IPS-15b (cell line): ENCODE data around the gene TRIM66.

Source experiments
- H3K27me3 ChIP-seq: one replicate; pipeline ENCODE4 v1.6.1; 2013; ENCODE audit warnings: low read length; ENCODE audit not compliant: control insufficient read depth, insufficient read depth
- H3K36me3 ChIP-seq: one replicate; pipeline ENCODE4 v1.6.1; 2013; ENCODE audit warnings: low read length; ENCODE audit not compliant: control insufficient read depth, insufficient read depth
- H3K4me1 ChIP-seq: one replicate; pipeline ENCODE4 v1.6.1; 2013; ENCODE audit warnings: mild to moderate bottlenecking, low read length; ENCODE audit not compliant: control insufficient read depth, insufficient read depth
- H3K4me3 ChIP-seq: one replicate; pipeline ENCODE4 v1.5.1; 2013; ENCODE audit warnings: low read depth, low read length
- H3K9ac ChIP-seq: one replicate; pipeline ENCODE4 v1.6.1; 2013; ENCODE audit warnings: low read depth, mild to moderate bottlenecking, low read length
- H3K9me3 ChIP-seq: one replicate; pipeline ENCODE4 v1.6.1; 2013; ENCODE audit warnings: mild to moderate bottlenecking, low read length; ENCODE audit not compliant: control insufficient read depth, insufficient read depth

The TRIM66 gene

DNA sequence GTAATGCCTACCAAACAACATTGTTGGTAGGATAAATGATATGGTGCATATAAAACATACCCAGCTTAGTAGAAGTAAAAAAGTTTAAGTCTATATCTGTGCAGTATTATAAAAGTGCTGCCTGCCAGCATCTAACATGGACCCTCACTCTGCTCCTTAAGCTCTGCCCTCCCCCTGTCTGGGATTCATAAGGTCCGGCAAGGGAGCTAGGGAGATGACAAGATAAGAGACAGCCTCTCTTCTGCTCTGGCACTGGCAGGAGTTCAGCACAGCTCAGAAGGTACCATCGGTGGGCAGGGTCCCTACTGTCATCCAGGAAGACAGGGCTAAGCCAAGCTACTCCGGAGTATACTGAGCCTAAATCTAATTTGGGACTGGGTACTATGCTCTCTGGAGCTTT lies 42.8 kb downstream of the TRIM66 start:
- no peaks in the 10 kb centered on the region for H3K27me3 ChIP-seq
- peaks cover 3% of the 10 kb centered on the region for H3K36me3 ChIP-seq
- no peaks in the 10 kb centered on the region for H3K9me3 ChIP-seq
- H3K9ac ChIP-seq = no peak overlapping the region
- H3K4me3 ChIP-seq = no peak overlapping the region
- peaks cover 8% of the 10 kb centered on the region for H3K4me1 ChIP-seq

DNA sequence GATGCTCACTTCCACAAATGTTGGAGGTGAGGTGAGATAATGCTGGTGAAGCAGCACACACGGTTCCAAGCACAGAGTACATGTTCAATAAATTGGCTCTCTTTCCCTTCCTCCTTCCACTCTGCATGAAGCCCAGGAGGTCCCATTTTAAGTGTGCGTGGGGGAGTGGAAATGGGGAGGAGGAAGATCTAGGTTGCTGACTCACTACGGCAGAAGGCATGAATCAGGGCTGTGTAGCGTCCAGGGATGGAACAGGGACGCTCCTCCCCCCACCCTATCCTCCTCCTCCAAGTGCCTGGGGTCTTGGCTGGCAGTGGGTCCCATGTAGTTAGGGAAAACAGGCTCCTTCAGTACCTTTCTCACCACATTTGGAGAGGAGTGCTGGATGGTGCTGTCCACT lies 44.2 kb downstream of the TRIM66 start:
- H3K9me3 ChIP-seq = no peaks in the 10 kb centered on the region
- H3K36me3 ChIP-seq = peaks cover 3% of the 10 kb centered on the region
- no peak overlapping the region for H3K9ac ChIP-seq
- H3K27me3 ChIP-seq = no peaks in the 10 kb centered on the region
- no peak overlapping the region for H3K4me3 ChIP-seq
- peaks cover 8% of the 10 kb centered on the region for H3K4me1 ChIP-seq

DNA sequence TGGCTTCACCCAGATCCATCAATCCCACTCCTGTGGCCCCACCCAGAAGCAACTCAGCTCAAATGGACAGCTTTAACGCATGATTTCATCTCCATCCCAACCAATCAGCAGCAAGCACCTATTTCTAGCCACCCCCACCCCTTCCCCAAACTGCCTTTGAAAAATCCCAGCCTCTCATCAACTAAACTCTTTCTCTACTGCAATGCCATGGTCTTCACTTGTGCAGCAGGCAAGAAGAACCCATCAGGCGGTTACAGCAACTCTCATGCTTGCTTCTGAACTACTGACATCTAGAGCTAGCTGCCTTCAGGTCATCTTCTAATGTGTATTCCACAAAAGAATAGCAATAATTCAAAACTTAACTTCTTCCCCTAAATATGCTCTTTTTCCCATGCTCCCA lies 46.3 kb downstream of the TRIM66 start:
- H3K36me3 ChIP-seq = peaks cover 3% of the 10 kb centered on the region

DNA sequence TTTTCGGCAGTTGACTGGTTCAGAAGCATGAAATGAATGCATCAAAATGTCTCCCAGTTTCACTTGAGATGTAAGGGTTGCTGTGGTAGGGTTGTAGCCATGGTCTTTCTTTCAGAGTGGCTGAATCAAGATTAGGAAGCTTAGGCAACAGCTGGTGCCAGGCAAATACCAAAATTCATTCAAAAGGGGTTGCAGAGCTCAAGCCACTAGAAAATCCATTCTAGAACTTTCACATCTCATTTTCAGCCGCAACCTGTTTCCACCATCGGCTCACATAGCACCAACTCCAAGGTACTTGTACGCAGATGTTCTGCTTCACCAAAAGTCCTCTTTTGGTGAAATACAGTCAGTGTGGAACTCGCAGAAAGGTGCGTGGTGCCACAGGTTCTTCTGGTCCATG lies 48.0 kb downstream of the TRIM66 start:
- Histone ChIP-seq H3K4me3 (no peak overlapping the region), H3K27me3 (no peaks in the 10 kb centered on the region), H3K9me3 (no peaks in the 10 kb centered on the region), H3K4me1 (no peaks in the 10 kb centered on the region), H3K9ac (no peak overlapping the region), H3K36me3 (peaks cover 3% of the 10 kb centered on the region)

More for the DNA sequence above, 46.3 kb downstream of the TRIM66 start:
- H3K4me1 ChIP-seq = peaks cover 6% of the 10 kb centered on the region
- H3K4me3 ChIP-seq = no peak overlapping the region
- H3K9ac ChIP-seq = no peak overlapping the region
- H3K9me3 ChIP-seq = no peaks in the 10 kb centered on the region
- H3K27me3 ChIP-seq = no peaks in the 10 kb centered on the region

DNA sequence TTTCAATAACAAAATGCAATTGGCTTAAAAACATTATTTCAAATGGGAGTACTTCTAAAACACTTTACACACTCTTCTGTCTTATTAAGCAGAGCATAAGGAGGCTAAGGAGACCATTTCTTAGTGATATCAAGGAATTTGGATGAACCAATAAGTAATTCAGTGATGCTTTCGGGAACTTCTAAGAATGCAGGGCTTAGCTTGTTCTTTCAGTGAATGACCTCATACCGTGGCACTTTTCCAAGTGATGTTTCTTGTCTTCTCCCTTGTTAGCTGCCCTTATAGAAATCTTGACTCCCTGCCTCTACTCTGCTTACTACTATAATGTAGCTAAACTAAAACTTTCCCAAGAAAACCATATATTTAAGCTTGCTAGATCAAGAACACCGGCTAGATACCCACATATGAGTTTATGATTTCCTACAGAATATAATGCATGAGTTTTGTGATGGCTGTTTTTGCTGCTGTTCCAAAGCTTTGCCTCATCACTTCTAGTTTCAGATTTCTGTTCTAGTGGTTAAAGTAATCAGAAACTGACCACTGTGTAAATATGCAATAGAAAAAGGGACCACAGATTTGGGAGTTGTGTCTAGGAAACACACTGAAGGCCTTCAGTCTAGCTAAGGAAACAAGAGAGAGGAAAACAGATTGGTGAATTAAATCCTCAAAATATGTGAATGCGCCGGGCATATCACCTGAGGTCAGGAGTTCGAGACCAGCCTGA lies 50.9 kb downstream of the TRIM66 start:
- H3K36me3 ChIP-seq = no peaks in the 10 kb centered on the region
- no peaks in the 10 kb centered on the region for H3K9me3 ChIP-seq
- H3K9ac ChIP-seq = no peak overlapping the region
- H3K27me3 ChIP-seq = no peaks in the 10 kb centered on the region
- no peak overlapping the region for H3K4me3 ChIP-seq
- no peaks in the 10 kb centered on the region for H3K4me1 ChIP-seq

DNA sequence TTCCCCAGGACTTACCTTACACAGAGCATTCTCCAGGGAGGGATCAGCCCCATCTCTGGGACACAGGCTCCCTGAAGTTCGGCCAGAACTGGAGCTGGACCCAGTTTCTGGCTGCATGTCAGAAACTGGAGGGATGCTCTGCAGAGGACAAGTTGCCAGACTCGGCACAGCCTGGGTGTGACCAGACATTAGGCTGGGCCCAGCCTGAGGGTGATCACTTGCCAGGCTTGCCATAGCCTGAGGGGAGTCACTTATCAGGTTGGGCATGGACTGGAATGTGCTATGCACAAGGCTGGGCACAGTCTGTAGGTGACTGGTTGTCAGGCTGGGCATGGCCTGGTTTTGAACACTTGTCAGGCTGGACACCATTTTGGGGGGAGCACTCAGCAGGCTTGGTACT lies 57.8 kb downstream of the TRIM66 start:
- Histone ChIP-seq H3K27me3 (no peaks in the 10 kb centered on the region), H3K36me3 (no peaks in the 10 kb centered on the region), H3K4me3 (no peak overlapping the region), H3K4me1 (no peaks in the 10 kb centered on the region), H3K9me3 (no peaks in the 10 kb centered on the region), H3K9ac (no peak overlapping the region)

DNA sequence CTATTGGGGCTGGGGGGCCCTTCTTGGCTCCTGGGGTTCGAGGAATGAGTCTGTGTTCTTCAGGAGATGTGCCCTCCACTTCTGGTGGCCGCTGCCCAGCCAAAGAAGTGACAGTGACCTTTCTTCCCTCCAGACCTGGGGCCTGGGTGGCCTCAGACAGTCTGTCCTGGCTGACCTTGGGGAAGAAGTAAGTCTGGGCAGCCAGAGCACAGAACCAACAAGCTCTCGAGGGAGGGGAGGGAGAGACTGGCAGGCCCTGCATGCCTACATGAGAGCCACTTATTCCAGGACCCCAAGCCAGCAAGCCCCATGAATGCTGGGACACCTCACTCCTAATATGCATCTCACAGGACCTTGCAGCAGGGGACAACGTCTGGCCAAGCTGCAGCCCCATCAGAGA lies 61.3 kb downstream of the TRIM66 start:
- H3K9ac ChIP-seq = no peak overlapping the region
- no peaks in the 10 kb centered on the region for H3K4me1 ChIP-seq
- no peaks in the 10 kb centered on the region for H3K9me3 ChIP-seq
- no peak overlapping the region for H3K4me3 ChIP-seq
- no peaks in the 10 kb centered on the region for H3K27me3 ChIP-seq
- peaks cover 5% of the 10 kb centered on the region for H3K36me3 ChIP-seq

DNA sequence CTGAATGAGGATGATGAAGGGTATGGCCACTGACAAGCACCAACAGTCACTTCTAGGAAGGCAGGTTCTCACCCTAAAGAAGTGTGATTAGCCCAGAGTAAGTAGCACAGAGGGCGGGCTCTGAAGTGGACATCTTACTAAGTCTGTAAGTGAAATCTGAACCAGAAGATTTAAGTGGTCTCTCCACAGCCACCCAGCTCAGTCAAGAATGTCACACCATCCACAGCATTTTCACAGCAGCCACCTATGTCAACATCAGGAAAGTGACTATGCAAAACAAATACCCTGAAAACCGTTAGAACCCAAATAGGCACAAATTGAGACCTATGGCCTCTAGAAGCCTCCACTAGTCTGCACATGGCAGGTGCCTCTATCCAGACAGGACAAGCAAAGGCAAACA lies 65.4 kb downstream of the TRIM66 start:
- Histone ChIP-seq H3K4me3 (no peak overlapping the region), H3K9me3 (no peaks in the 10 kb centered on the region), H3K9ac (no peak overlapping the region), H3K36me3 (peaks cover 8% of the 10 kb centered on the region), H3K27me3 (no peaks in the 10 kb centered on the region), H3K4me1 (peaks cover 3% of the 10 kb centered on the region)

DNA sequence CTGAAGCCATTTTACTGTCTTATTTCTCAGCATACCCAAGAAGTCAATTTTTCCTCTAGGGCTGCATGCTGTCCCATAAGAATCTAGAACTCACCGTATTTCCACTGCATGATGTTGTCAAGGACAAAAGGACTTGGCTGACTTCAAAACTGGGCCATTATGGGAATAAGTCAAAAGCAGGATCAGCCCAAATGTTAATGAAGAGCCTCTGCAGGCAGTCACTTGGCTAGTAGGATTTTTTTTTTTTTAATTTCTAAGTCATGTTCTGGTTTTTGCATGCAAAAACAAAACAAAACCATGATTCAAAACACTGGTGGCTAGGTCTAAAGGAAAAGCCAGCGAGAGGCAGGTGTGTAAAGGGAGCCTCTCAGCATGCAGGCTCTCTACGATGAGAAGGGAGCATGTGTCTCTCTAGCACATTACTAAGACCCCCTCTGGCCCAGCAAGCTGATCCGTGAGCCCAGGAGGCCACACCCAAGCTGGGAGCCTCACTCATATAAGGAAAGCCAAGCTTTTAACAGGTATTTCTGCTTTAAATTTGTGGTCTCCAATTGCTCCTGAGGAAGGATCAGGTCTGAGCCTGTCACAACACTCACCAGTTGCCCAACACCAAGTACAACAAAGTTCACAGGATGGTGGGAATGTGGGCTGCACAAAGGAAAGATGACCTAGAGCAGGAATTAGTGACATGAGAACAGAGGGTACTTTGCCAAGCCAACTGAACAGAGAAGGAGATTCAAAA lies 67.0 kb downstream of the TRIM66 start:
- peaks cover 3% of the 10 kb centered on the region for H3K4me1 ChIP-seq
- no peaks in the 10 kb centered on the region for H3K27me3 ChIP-seq
- no peak overlapping the region for H3K4me3 ChIP-seq
- peaks cover 8% of the 10 kb centered on the region for H3K36me3 ChIP-seq
- H3K9me3 ChIP-seq = no peaks in the 10 kb centered on the region
- no peak overlapping the region for H3K9ac ChIP-seq

DNA sequence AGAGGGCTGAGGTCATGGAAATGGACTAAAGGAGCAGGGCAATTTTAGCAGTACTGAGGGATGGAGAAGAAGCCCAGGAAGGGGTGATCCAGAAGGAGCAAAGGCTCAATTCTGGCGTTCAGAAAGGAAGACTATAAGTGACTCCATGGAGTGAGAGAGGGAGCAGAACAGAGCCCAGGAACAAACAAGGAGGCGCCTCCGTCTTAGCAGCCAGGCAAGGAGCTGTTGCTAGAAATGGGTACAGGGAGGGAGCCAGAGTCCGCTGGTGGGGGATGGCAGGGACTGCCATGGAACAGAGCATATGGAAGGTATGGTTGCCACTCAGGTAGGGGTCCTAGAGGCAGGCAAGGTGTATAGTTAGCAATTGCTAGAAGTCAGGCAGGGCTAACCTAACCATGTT lies 68.0 kb downstream of the TRIM66 start:
- no peaks in the 10 kb centered on the region for H3K9me3 ChIP-seq
- H3K27me3 ChIP-seq = no peaks in the 10 kb centered on the region

DNA sequence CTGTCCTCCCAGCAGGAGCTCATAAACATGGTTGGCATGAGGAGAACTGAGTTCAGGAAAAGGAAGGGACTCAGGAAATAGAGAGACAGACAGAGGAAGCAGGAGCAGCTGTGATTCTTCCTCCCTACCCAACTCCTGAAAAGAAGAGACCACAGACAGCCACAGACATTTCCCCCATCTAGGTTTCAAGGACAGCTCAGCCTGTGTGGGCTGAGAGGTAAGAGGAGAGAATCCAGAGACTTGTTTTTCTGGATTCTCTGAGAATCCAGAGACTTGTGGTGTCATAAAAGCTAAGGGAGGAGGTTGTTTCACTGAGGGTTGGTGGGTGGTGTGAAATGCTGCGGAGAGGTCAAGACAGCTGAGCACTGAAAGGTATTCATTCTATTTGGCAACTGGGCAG lies 69.4 kb downstream of the TRIM66 start:
- Histone ChIP-seq H3K36me3 (peaks cover 3% of the 10 kb centered on the region), H3K9me3 (no peaks in the 10 kb centered on the region), H3K9ac (no peak overlapping the region), H3K4me3 (no peak overlapping the region), H3K27me3 (no peaks in the 10 kb centered on the region), H3K4me1 (peaks cover 3% of the 10 kb centered on the region)

More for the DNA sequence above, 68.0 kb downstream of the TRIM66 start:
- peaks cover 8% of the 10 kb centered on the region for H3K36me3 ChIP-seq
- H3K9ac ChIP-seq = no peak overlapping the region
- H3K4me1 ChIP-seq = peaks cover 3% of the 10 kb centered on the region
- H3K4me3 ChIP-seq = no peak overlapping the region

DNA sequence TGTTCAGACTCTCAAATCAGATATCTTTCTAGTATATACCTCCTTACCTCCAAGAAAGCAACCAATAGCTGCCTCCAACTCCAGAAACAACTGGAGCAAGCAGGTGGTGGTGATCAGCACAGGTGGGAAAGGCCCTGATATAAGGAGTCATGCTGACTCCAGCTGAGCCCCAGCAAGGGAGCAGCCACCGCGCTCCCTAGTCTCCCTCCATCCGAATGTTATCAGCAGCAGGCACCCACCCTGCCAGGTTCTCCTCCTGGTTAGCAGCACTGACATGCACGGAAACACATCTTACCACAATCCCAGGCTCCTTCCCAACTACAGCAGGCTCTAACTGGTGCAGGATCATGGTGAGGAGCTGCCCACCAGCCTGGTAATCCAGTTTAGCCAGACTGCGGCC lies 69.9 kb downstream of the TRIM66 start:
- H3K4me1 ChIP-seq = peaks cover 3% of the 10 kb centered on the region
- no peaks in the 10 kb centered on the region for H3K9me3 ChIP-seq
- H3K36me3 ChIP-seq = peaks cover 3% of the 10 kb centered on the region
- H3K4me3 ChIP-seq = no peak overlapping the region
- H3K27me3 ChIP-seq = no peaks in the 10 kb centered on the region
- no peak overlapping the region for H3K9ac ChIP-seq
